HL-60/S4 treated with retinoic acid at 250 ng/mL for 4 days and 3 days (cell line): ENCODE measurements around the gene HMGN4.
"Not testable (repeated sequence)": the region's sequence is repeated elsewhere in the genome, so short reads cannot be mapped to it uniquely, and the experiment has no call there.

Experiments
- in situ Hi-C: fragments of 300-500 bp; cut with MboI; formaldehyde crosslinking; loops from 2 replicates; pipeline ENCODE4 v1.7.0; 2022; ENCODE audit warnings: low sequenced_read_pairs

Gene HMGN4

DNA sequence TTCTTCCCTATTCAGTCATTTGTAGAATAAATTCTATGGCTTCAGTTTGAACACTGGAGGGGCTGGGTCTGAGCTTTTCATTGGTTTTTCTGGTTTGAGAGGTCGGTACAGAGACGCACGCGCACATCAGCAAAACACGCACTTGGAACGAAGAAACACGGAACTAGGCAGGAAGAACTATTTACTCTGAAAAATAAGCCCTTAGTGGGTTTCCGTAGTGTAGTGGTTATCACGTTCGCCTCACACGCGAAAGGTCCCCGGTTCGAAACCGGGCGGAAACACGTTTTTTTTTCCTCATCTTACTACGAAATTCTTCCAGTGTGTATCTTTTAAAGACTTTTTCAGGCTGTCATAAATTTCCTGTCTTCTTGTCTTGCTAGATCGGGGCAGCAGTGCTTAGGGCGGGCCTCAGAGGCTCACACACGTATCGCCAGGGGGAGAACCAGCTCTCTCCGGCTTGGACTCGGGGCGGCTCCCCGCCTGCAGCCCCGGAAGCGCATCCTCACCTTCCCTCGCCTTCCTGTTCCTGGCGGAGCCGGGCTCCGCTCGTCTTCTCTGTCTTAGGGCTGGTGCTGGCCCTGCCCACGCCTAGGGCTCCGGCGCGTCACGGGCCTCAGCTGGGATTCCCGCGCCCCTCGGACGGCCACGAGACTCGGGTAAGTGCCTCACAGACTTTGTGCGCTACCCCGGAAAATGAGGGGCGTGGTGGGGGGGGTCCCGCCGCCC is at the start of gene HMGN4:
HMGN4 (plus strand) TSS at position 521 of the 726 bp plus-strand sequence. CDS start 6,841 bp downstream, outside the sequence.
- in situ Hi-C loops: loop anchor here (25.0 kb wide), 1 partner anchor 351 kb away; a partner anchor contains a TSS

- in situ Hi-C loops: no loop called here
These were observed 47.9 kb upstream of the HMGN4 start for GRCh38 chr6:26489996-26490964.

GRCh38 chr6:26491604-26492003 is 46.6 kb upstream of the HMGN4 start:
- in situ Hi-C loops: no loop called here

- in situ Hi-C loops: no loop called here
These were observed 44.9 kb upstream of the HMGN4 start for GRCh38 chr6:26493258-26493657.

DNA sequence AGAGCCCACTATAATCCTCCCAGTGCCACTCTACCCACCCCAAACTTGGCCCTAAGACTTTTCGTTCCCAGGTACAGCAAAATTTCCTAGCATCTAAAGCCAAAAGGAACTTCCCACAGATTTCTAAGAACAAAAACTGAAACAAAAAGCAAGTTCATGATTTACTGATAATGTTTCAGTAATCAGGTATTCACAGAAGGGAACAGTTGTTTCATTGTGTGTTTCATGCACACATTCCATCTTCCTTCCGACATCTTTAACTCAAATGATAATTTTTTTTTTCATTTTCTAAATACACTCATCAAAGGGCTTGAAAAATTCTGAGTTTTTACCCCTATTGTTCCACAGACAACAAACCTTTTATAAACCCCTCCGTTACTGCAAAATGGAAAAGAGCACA is 44.0 kb upstream of the HMGN4 start:
- in situ Hi-C loops: no loop called here

DNA sequence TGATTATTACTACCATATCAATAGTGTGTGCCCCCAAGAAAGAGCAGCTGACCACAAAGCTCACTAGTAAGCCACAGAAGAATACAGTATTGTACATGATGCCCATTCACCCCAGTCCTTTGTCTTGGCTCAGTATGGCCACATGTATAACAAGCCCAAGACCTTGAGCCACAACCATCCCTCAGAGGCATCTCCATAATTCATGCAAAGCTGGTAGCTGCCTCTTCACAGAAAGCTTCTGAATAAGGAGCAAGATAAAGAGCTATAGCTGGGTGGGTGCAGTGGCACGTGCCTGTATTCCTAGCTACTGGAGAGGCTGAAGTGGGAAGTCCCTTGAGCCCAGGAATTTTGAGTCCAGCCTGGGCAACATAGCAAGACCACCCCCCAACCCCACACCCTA is 42.9 kb upstream of the HMGN4 start:
- in situ Hi-C loops: no loop called here

DNA sequence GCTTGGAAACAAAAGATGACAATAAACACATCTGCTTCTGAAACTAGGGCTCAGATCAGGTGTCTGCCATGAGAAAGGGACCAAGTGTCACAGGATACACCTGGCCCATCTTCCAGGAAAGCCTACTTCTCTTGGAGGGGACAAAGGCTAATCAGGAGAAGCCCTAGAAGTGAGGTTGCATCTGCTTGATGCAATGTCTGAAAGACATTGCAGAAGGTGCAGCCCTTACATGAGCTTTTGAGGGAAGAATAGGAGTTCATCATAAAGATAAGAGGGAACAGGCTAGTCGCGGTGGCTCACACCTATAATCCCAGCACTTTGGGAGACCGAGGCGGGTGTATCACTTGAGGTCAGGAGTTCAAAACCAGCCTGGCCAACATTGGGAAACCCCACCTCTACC is 40.6 kb upstream of the HMGN4 start:
- in situ Hi-C loops: no loop called here

DNA sequence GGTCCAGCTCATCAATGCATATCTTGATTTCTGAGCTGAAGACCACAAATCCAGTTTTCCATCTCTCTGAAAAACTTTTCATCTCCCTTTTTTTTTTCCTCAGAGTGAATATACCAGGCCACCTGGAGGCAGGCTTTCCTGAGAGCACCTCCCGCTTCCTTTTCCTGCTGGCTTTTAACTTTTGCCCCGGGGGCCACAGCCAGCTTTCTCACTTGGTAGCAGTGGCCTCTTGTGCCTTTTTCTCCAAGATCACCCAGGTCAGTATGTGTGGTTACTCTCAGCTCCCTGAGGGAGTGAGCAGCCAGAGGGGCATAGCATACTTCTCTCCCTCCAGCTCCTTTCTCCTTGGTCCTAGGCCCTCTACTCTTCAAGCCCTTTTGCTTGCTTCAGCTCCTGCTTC is 38.1 kb upstream of the HMGN4 start, which contains the start of gene BTN1A1:
BTN1A1 (plus strand) TSS at position 202 of the 400 bp plus-strand sequence. CDS start 984 bp downstream, outside the sequence.
- in situ Hi-C loops: no loop called here

DNA sequence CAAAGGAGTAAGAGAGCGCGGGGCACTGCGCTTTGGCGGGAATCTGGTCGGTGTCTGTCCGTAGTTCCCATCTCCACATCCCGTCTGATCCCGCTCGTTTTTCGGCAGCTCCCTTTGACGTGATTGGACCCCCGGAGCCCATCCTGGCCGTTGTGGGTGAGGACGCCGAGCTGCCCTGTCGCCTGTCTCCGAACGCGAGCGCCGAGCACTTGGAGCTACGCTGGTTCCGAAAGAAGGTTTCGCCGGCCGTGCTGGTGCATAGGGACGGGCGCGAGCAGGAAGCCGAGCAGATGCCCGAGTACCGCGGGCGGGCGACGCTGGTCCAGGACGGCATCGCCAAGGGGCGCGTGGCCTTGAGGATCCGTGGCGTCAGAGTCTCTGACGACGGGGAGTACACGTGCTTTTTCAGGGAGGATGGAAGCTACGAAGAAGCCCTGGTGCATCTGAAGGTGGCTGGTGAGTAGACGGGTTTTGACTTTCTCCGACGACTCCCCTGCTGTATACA is 36.6 kb upstream of the HMGN4 start:
- in situ Hi-C loops: no loop called here

- in situ Hi-C loops: no loop called here
These were observed 36.0 kb upstream of the HMGN4 start for GRCh38 chr6:26502165-26502564.

DNA sequence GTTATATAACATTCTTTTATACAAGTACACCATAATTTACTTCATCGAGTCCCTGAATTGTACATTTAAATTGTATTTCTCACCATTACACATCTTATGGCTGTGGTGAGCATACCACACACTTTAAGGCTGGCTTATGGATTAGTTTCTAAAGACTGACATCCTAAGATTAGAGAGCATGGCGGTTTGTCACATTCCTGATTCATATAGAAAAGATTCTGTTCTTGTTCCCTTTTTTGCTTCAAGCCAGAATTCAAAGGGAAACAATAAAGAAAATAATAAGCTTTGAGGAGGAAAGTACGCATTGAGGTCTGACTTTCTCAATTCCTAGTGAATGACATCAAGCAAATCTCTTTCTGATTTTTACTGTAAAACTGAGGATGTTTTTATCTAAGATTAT is 35.5 kb upstream of the HMGN4 start:
- in situ Hi-C loops: no loop called here

- in situ Hi-C loops: no loop called here
These were observed 30.5 kb upstream of the HMGN4 start for GRCh38 chr6:26507658-26508057.

GRCh38 chr6:26511033-26511432 is 27.1 kb upstream of the HMGN4 start:
- in situ Hi-C loops: not testable (repeated sequence)

GRCh38 chr6:26514984-26515383 is 23.2 kb upstream of the HMGN4 start:
- in situ Hi-C loops: no loop called here

GRCh38 chr6:26516481-26517427 is 21.4 kb upstream of the HMGN4 start:
- in situ Hi-C loops: no loop called here

GRCh38 chr6:26519359-26519758 is 18.8 kb upstream of the HMGN4 start:
- in situ Hi-C loops: no loop called here

DNA sequence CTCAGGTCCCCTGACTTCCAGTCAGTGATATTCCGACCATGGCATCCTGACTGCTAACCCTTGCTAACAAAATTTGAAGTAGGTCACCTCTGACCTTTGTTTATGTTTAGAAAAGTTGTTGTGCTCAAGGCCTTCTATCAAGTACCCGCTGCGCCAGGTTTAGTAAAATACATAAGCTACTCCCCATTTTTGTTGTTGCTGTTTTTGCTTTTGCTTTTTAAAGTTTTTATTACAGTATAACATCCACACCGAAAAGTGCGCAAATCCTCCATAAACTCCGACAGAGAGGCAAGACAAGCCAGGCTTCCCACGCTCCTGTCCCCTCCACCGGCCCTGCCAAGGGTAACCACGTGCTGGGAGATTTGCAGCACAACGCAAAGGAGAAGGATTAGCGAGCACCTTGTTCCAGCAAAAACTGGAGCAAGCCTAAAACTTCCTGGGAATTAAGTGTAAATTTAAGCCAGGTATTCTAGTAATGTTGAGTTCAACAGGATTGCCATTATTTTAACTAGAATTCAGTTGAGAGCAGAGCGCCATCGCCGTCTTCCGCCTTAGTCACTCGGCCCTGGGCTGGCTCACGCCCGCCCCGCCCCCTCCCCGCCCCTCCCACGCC is 17.8 kb upstream of the HMGN4 start:
- in situ Hi-C loops: no loop called here

GRCh38 chr6:26520850-26521599 is 17.1 kb upstream of the HMGN4 start:
- in situ Hi-C loops: no loop called here
